CMK (cell line): ENCODE results near the gene CYB5D1.

Experiments
- DNase-seq: peaks from one replicate; pipeline ENCODE4 v3.0.0-alpha.2; 2010; ENCODE audit warnings: low read depth

Gene CYB5D1

GRCh38 chr17:7833795-7834541, 23.8 kb upstream of the CYB5D1 start, which contains the start of gene KDM6B:
KDM6B (plus strand) TSS chr17:7834217; CDS start chr17:7845555, 11,338 bp downstream.
- DNase-seq, result no peak

- no peak for DNase-seq
Observed at GRCh38 chr17:7834542-7834956, 23.3 kb upstream of the CYB5D1 start.

GRCh38 chr17:7834957-7835813, 22.6 kb upstream of the CYB5D1 start:
- DNase-seq, result peak; percentile 85

GRCh38 chr17:7835814-7836595, 21.8 kb upstream of the CYB5D1 start:
- no peak for DNase-seq

- DNase-seq, result no peak
Observed at GRCh38 chr17:7836596-7837407, 21.0 kb upstream of the CYB5D1 start.

- DNase-seq, result no peak
Observed at GRCh38 chr17:7837408-7838088, 20.3 kb upstream of the CYB5D1 start.

GRCh38 chr17:7838090-7839075, 19.4 kb upstream of the CYB5D1 start:
- DNase-seq, result peak; percentile 85

GRCh38 chr17:7839190-7839875, 18.5 kb upstream of the CYB5D1 start:
- no peak for DNase-seq

GRCh38 chr17:7839876-7840261, 17.9 kb upstream of the CYB5D1 start:
- DNase-seq, result no peak

- DNase-seq, result no peak
Observed at GRCh38 chr17:7840441-7840840, 17.4 kb upstream of the CYB5D1 start.

- DNase-seq, result no peak
Observed at GRCh38 chr17:7840875-7841274, 16.9 kb upstream of the CYB5D1 start.

GRCh38 chr17:7841396-7841914, 16.3 kb upstream of the CYB5D1 start:
- DNase-seq, result no peak

GRCh38 chr17:7841915-7842379, 15.9 kb upstream of the CYB5D1 start:
- DNase-seq, result no peak

GRCh38 chr17:7842380-7843256, 15.2 kb upstream of the CYB5D1 start:
- no peak for DNase-seq

GRCh38 chr17:7843257-7843535, 14.6 kb upstream of the CYB5D1 start:
- DNase-seq, result no peak

GRCh38 chr17:7843536-7844291, 14.1 kb upstream of the CYB5D1 start:
- DNase-seq, result no peak
